Epithelial cell of proximal tubule (primary cell): ENCODE measurements around the gene UBAC2. TPM values are rescaled to one million over a fixed set of nuclear protein-coding genes. Genes with fewer than 3 reads are reported as not detected.

Experiments
- DNase-seq: peaks from one replicate; pipeline ENCODE4 v3.0.0-alpha.2; 2011; ENCODE audit warnings: low read depth
- H3K4me3 ChIP-seq: 2 replicates; pipeline ENCODE4 v1.5.1; 2011; ENCODE audit warnings: low read depth, mild to moderate bottlenecking, low read length
- total RNA-seq: library from RNA; depleted of rRNA; stranded (reverse); fragments of >200 nt; gene quantifications from 2 replicates; pipeline ENCODE4 v1.2.3, GENCODE V29; 2015
- TF ChIP-seq, protein P1 (sequence below): conservative IDR thresholded peaks from 2 replicates; pipeline ENCODE4 v1.5.1; 2012; ENCODE audit warnings: low read depth, mild to moderate bottlenecking, low read length

UBAC2 gene
- total RNA-seq, 1 donor from 2014 or later, result 63.9 TPM

DNA sequence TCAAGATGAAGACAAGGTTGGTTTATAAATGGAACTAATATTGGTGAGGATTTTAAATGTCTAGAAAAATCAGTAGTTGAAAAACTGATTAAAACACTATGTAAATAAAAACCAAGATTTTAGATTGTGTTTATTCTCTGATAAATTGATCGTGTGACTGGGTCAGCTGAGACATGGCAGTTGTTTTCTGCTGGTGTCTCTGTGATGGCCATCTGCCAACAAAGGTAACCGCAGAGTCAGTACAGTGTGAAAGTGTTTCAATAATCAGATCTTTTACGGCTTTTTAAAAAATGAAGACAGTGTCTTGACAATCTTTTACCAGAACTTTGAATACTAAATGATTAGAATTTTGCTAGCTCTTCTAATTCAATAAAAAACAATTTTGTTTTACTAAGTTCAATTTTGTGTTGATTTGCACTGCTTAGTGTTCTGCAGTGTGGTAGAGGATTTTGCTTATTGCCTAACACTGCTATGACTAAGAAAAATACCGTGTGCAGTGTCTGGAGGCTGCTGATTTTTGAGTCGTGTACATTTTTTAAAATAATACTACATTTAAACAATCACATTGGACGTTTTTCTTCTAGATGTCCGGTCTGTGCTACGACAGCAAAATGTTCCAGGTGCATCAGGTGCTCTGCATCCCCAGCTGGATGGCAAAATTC is 139.2 kb downstream of the UBAC2 start:
- H3K4me3 ChIP-seq, result no peak overlapping the region
- TF ChIP-seq, protein P1, sequence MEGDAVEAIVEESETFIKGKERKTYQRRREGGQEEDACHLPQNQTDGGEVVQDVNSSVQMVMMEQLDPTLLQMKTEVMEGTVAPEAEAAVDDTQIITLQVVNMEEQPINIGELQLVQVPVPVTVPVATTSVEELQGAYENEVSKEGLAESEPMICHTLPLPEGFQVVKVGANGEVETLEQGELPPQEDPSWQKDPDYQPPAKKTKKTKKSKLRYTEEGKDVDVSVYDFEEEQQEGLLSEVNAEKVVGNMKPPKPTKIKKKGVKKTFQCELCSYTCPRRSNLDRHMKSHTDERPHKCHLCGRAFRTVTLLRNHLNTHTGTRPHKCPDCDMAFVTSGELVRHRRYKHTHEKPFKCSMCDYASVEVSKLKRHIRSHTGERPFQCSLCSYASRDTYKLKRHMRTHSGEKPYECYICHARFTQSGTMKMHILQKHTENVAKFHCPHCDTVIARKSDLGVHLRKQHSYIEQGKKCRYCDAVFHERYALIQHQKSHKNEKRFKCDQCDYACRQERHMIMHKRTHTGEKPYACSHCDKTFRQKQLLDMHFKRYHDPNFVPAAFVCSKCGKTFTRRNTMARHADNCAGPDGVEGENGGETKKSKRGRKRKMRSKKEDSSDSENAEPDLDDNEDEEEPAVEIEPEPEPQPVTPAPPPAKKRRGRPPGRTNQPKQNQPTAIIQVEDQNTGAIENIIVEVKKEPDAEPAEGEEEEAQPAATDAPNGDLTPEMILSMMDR, result no peak
- peak; percentile 12 for DNase-seq

DNA sequence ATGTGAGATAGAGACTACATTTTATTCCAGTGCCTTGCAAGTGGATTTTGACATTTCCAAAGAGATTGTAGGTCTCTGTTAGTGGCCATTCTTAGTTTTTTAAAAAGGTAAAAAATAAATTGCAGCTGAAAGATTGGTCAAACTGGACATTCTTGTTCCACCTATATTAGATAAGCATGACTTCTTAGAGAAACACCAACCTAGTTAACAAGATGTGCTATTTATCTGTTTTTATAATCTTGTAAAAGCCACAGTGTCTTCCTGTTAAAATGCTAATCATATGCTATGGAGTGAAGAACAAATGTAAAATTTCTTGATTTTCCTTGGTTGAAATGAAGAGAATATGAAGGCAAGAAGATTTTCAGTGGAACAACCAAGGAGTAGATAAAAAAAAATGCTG is 140.0 kb downstream of the UBAC2 start:
- no peak overlapping the region for H3K4me3 ChIP-seq
- no peak for DNase-seq
- TF ChIP-seq, protein P1, result no peak

DNA sequence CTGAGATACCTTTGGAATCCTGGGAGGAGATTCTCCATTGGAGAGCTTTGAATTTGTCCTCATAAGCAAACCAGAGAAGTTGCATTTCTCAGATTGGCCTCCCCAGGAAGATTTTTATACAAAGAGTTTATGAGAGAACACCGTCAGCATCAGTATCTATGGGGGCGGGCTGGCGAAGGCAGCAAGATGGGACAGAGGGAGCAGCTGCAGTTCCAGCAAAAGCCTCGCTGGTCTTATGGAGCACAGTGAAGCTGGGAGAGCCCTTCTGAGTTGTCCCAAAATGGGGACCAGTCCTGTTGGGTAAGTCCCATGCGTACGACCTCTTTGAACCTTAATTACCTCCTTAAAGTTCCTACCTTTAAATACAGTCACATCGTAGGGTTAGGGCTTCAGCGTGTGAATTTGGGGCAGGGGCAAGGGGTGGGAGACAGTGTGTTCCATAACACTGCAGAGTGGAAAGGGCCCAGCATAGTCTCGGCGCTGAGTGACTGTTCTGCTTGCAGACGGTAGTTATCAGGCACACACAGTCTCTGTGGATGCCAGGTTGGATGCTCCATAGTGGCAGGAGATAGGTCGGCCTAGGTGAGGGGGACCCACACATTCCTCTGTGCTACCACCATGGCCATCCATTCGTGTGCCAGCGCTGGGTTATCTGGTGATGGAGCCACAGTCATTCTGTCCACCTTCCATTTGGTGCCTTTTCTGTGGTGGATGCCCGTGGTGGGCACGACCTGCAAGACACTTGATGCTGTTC is 141.5 kb downstream of the UBAC2 start:
- no peak overlapping the region for H3K4me3 ChIP-seq
- DNase-seq, result no peak
- TF ChIP-seq, protein P1, result no peak

DNA sequence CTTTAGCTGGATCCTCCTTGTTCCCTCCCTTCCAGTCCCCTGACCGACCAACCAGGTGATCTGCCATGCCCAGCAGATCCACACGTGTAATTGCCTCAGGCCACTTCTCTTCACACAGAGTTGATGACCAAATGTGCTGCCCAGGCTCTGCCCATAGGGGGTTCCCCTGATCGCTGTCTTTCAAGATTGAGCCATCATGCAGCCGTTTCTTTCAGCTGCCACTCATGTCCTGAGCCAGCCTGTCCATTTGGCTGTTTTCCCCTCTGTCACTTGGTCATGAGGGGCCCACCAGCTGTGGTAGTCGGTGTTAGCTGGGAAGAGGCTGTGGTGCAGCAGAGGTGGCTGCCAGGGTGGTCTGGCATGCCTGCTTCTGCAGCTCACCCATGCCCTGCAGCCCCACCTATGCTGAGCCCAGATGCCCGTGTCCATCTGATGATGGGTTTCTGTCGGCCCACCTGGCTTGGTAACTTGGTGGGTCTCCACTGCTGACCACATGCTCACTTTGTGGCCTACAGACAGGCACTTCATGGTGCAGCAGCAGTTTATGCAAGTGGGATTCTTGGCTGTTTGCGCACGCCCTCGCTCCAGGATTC is 142.2 kb downstream of the UBAC2 start:
- DNase-seq, result no peak
- TF ChIP-seq, protein P1, result no peak
- no peak overlapping the region for H3K4me3 ChIP-seq

DNA sequence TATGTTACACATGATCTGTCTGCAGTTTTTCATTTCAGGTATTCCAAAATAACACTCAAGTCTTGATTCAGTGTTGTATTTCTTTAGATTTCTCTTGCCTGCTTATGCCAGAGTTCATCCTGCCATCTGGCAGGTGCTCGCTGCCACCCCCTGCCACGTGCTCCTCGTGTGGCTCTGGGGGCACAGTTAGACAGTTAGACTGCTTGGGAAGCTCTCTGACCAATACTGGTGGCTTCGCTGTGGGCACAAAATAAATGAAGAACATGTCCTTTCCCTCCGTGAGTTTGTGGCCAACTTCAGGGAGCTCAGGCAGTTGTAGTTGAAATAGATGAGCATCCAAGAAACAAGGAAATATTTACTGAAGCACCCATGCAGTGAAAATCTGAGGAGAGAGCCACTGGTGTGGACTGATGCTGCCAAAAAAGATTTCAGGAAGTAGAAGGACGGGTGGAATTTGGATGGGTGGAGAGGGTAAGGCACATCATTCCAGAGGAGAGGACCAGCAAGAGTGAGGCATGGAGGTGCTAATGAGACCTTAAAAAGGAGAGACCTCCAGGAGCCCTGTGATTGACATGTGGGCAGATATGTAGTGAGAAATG is 144.1 kb downstream of the UBAC2 start:
- TF ChIP-seq, protein P1, result no peak
- H3K4me3 ChIP-seq, result no peak overlapping the region
- DNase-seq, result no peak

DNA sequence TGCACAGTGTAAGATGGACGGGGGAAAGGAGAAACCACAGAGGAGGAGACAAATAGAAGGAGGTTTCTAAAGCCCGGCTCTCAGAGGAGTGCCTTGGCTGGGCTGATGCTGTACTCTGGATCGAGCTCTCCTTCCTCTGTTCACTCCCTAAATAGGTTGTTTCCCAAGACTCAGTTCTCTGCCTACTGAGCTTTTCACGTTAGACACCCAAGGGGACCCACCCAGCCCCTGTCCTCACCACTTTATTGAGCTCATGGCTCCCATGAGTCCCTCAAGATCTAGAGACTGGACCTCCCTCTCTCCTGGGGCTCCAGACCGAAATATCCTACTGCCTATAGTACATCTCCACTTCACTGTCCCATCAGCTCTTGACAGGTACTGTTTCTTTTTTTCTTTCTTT is 144.7 kb downstream of the UBAC2 start:
- TF ChIP-seq, protein P1, result no peak
- no peak overlapping the region for H3K4me3 ChIP-seq
- DNase-seq, result no peak
